GM12892 (cell line): Measurements from ENCODE around the gene LBR.

ENCODE experiments used
- POLR2A ChIP-seq: IDR thresholded peaks from 2 replicates; pipeline ENCODE4 v1.6.1; 2011; ENCODE audit warnings: low read depth, low read length, control low read depth
- POLR2AphosphoS5 ChIP-seq: IDR thresholded peaks from 2 replicates; pipeline ENCODE4 v1.6.1; 2011; ENCODE audit warnings: low read depth, low read length, control low read depth
- TAF1 ChIP-seq: IDR thresholded peaks from 2 replicates; pipeline ENCODE4 v1.6.1; 2011; ENCODE audit warnings: low read depth, mild to moderate bottlenecking, control low read depth, low read length, borderline replicate concordance

- TF ChIP-seq POLR2A, result no peak
- TF ChIP-seq POLR2AphosphoS5, result no peak
- no peak for TF ChIP-seq TAF1
These were observed 3.2 kb downstream of the LBR start for GRCh38 chr1:225424562-225425200.
